COLO829 (cell line): ENCODE results near the gene FBXO9.

ENCODE experiments used
- DNase-seq: peaks from one replicate; pipeline ENCODE4 v3.0.0; 2012; ENCODE audit warnings: low spot score

FBXO9 gene

GRCh38 chr6:53095270-53095669, 30.1 kb downstream of the FBXO9 start:
- no peak for DNase-seq

- no peak for DNase-seq
Observed at GRCh38 chr6:53095716-53096115, 30.5 kb downstream of the FBXO9 start.

- no peak for DNase-seq
Observed at GRCh38 chr6:53100561-53100960, 35.4 kb downstream of the FBXO9 start.

- DNase-seq = no peak
Observed at GRCh38 chr6:53101006-53101405, 35.8 kb downstream of the FBXO9 start.

GRCh38 chr6:53103993-53104675, 38.9 kb downstream of the FBXO9 start:
- DNase-seq = no peak

GRCh38 chr6:53104916-53105315, 39.7 kb downstream of the FBXO9 start:
- DNase-seq = no peak

- DNase-seq = no peak
Observed at GRCh38 chr6:53107091-53107490, 41.9 kb downstream of the FBXO9 start.

GRCh38 chr6:53109612-53110011, 44.4 kb downstream of the FBXO9 start:
- DNase-seq = no peak

GRCh38 chr6:53111865-53112264, 46.7 kb downstream of the FBXO9 start:
- no peak for DNase-seq

- no peak for DNase-seq
Observed at GRCh38 chr6:53112404-53112803, 47.2 kb downstream of the FBXO9 start.

- no peak for DNase-seq
Observed at GRCh38 chr6:53112871-53113270, 47.7 kb downstream of the FBXO9 start.

GRCh38 chr6:53113742-53114141, 48.5 kb downstream of the FBXO9 start:
- DNase-seq = no peak

GRCh38 chr6:53115113-53115512, 49.9 kb downstream of the FBXO9 start:
- no peak for DNase-seq

GRCh38 chr6:53115741-53116140, 50.5 kb downstream of the FBXO9 start:
- DNase-seq = no peak

- DNase-seq = no peak
Observed at GRCh38 chr6:53119349-53119748, 54.1 kb downstream of the FBXO9 start.

GRCh38 chr6:53119772-53120409, 54.7 kb downstream of the FBXO9 start:
- DNase-seq = peak; percentile 33

- DNase-seq = no peak
Observed at GRCh38 chr6:53124131-53124800, 59.1 kb downstream of the FBXO9 start.

- no peak for DNase-seq
Observed at GRCh38 chr6:53125276-53125675, 60.1 kb downstream of the FBXO9 start.

- DNase-seq = no peak
Observed at GRCh38 chr6:53128842-53129241, 63.6 kb downstream of the FBXO9 start.

- DNase-seq = no peak
Observed at GRCh38 chr6:53130569-53131290, 65.5 kb downstream of the FBXO9 start.

GRCh38 chr6:53133961-53134360, 68.8 kb downstream of the FBXO9 start:
- DNase-seq = no peak

GRCh38 chr6:53134601-53135235, 69.5 kb downstream of the FBXO9 start:
- peak; percentile 83 for DNase-seq
